OCI-M1 (cell line): ENCODE data around the gene CDK2AP2.
"Not testable (repeated sequence)": the region's sequence is repeated elsewhere in the genome, so short reads cannot be mapped to it uniquely, and the experiment has no call there.

Experiments used
- DNase-seq: peaks from one replicate; lab custom pipeline; 2025; lab: John Stamatoyannopoulos, UW

CDK2AP2 gene

DNA sequence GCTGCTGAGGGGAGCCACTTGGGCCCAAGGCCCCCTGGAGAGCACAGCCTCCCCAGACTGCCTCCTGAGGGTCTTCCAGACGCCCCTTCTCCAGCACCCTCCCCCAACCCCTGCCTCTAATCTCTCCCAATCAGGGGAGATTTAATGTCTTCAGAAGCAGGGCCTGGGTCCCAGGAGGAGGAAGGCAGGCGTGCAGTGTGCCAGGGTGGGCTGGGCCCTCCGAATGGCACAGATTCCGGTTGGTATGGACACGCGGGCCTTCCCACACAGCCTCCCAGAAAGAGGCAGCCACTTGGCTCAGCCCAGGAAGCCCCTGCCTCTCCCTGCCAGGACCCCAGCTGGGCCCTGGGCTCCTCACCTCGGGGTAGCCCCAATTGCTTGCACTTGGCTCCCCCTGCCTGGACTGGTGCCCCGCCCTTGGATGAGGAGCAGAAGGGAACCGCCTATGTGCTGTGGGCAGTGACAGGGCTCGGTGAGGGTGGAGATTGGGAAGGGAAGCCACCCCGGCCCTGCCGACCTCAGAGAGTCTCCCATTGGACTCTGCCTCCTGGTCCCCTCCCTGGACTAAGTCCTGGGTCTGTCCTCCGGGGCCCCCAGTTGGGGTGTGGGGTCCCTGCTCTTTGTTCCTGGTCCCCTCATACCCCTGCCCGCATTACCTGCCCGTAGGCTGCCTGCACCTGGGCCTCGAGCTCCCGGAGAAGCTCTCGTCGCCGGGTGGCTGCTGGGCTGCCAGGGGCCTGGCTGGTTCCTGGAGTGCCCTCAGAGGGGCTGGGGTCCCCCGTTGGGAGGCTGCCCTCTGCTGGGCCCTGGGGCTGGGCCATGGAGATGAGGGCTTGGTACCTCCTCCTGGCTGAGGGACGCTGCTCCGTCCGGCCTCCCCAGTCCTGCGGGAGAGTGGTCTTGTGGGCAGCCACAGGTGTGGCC, 15.9 kb upstream of the CDK2AP2 start:
- no peak for DNase-seq

DNA sequence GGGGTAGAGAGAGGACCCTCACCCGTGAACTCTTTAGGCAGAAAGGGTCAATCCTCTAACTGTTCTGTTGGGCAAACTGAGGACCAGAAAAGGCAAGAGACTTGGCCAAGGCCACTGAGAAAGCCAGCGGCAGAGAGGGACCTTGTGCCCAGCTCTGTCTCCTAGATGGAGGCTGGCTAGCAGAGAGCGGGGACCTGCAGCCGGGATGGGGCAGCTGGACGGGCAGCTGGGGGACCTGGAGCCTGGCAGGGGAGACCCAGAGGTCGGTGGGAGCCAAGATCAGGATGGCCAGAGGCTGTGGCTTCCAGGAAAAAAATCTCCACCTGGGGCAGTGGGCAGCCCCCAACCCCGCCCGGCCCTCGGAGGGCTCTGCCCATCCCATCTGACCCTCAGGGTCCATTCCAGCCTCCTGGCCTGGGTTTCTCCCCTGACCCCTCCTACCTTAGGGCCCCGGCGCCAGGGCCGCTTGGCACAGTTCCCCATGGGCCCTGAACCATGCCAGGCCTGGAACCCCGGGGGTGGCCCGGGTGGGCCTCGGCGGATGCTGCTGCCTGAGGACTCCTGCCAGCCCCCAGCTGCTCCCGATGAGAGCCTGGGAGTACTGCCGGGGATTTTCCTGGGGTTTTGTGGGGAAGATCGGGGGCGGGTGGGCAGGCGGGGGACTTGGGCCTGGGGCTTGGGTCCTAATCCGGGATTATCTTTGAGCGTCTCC, 15.0 kb upstream of the CDK2AP2 start, which contains the start of gene CABP2:
Gene CABP2 (minus strand): TSS at position 603 of the 712 bp plus-strand sequence. CDS start 120 bp downstream, at position 483.
- no peak for DNase-seq

DNA sequence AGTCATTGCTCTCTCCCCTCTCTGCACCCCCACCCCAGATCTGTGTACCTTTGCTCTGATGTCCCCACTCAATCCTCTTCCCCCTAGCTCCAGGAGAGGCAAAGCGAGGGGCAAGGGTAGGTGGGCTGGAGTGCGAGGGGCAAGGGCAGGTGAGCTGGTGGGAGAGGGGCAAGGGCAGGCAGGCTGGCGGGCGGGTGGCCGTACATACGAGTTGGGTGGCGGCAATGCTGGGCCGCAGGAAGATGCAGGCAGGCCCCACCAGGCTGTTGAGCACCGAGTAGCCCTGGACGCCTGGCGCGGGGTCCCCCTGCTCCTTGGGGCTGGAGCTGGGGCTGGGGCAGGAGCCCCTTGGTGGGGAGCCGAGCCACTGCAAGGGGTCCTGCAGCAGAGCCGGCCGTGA, 14.4 kb upstream of the CDK2AP2 start:
- no peak for DNase-seq

DNA sequence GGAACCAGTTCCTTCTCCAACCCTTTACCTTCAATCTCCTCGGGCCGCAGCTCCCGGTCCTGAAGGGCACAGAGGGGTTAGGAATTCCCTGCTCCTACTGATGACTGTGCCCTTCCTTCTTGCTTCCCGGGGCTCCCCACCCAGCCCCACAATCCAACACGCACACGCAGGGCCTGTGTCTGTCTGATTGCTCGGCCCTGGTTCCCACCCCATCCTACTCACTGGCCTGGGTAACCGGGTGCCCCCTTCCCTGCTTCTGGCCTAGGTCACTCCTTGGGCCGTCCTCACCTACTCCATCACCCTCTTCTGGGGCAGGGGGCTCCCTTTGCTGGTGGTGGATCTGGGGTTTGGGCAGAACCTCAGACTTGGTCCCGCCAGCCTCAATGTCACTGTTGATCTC, 14.0 kb upstream of the CDK2AP2 start:
- DNase-seq = no peak

DNA sequence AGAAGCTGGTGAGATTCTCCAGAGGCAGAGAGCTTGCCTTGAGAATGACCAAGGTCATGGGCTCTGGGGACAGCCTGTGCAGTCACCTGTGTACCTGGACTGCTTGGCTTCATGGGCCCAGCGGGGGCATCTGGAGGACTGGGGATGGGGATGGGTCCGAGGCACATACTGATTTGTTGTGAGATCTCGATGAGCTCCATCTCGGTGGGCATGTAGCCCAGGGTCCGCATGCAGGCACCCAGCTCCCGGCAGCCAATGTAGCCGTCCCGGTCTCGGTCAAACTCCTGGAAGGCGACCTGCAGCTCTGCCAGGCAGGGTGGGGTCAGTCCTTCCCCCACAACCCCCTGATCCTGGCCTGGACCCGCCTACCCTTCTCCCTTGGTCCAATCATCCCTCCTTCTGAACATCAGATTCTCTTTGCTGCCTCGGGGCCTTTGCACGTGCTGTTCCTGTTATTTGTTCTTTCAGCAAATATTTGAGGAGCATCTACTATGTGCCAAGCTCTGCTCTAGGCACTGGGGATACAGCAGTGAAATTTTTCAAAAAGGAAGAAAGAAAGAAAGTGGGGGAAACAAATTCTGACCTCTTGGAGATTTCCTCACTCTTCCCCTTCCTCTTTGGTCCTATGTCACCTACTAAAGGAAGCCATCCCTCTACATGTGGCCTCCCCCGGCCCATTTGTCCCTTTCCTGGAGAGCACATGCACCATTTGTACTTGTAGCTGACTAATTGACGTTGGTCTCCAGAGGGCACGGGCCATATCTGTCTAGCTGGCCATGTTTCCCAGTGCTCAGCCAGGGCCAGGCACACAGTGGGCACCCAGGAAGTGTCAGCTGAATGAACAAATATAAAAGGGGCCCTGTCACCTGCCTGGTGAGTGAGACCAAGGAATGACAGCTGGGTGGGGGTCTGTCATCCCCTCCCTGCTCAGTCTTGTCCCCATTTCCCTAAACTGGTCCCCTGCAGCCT, 13.2 kb upstream of the CDK2AP2 start:
- DNase-seq = no peak

DNA sequence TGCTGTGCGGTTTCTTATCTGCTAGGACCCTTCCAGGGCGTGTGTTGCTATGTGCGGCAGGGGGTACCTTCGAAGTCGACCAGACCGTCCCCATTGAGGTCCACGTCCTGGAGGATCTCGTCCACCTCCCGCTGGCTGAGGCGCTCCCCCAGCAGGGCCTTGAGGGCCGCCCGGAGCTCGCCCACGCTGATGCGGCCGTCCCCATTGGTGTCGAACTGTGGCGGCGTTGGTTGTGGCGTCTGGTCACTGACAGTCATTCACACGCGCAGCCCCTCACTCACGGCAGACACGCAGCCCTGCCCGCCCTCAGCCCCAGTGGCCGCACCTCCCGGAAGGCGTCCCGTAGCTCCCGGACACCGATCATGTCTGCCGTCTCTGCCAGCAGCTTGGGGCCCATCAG, 11.8 kb upstream of the CDK2AP2 start:
- DNase-seq = no peak

DNA sequence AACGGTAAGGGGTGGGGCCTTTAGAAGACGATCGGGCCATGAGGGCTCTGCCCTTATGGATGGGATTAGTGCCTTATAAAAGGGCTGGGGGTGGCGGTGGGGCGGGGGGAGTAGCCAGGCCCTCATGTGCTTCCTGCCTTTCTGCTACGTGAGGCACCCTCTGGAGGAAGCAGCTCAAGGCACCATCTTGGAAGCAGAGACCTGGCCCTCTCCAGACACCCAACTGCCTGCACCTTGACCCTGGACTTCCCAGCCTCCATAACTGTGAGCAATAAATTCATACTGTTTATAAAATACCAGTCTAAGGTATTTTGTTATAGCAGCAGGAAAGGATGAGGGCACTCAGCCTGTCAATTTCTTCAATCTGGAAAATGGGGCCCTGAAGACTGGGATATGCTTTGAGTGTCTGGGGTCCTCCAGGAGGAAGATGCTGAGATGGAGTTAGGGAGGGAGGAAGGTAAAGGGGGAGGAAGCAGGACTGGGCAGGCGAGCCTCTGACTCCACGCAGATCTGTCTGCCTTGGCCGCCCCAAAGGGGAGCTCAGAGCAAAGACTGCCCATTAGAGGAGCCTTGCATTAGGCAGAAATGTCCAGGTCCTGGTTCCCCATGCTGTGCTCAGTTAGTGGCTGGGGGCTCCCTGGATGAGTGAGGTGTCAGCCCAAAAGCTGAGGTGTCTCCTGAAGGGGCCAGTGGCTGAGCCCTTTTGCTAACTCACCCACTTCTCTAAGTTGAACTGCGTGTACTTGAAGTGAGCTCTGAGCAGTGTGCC, 10.0 kb upstream of the CDK2AP2 start:
- no peak for DNase-seq

DNA sequence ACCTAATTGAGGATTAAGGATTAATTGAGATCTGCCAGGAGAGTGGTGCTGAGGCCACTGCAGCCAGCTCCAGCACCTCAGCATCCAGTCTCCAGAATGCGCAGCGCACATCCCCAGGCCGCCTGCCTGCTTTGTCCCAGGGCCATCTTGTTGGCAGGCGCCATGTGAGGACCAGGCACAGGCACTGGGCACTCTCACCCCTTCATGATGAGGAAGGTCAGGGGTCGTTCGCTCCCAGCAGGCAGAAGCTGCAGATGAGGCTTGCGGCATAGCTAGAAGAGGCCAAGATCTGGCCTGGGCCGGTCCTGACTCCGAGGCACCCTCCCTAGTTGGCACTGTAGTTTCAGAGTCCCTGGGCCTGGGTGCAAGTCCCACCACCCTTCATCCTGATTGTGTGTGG, 8.8 kb upstream of the CDK2AP2 start:
- DNase-seq = no peak

DNA sequence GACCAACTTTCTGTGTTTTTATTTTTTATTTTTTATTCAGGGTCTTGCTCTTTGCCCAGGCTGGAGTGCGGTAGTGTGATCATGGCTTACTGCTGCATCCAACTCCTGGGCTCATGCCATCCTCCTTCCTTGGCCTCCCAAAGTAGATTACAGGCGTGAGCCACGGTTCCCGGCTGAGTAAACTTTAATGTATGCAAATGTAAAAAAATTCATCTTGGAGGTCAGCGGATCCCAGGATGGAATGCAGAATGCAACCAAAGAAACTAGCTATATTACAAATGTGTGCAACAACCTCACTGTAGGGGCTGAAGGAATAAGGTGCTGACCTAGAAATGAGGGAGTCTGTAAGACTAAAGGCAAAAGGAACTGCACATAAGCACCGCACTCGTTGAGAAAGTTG, 6.2 kb upstream of the CDK2AP2 start:
- no peak for DNase-seq

DNA sequence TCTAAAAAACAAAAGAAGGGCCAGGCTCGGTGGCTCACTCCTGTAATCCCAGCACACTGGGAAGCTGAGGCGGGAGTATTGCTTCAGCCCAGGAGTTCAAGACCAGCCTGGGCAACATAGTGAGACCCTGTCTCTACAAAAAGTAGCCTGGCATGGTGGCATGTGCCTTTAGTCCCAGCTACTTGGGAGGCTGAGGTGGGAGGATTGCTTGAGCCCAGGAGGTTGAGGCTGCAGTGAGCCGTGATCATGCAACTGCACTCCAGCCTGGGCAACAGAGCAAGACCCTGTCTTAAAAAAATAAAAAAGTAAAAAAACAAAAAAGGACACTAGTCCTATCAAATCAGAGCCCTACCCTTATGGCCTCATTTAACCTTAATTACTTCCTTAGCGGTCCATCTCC, 3.6 kb upstream of the CDK2AP2 start:
- not testable (repeated sequence) for DNase-seq

DNA sequence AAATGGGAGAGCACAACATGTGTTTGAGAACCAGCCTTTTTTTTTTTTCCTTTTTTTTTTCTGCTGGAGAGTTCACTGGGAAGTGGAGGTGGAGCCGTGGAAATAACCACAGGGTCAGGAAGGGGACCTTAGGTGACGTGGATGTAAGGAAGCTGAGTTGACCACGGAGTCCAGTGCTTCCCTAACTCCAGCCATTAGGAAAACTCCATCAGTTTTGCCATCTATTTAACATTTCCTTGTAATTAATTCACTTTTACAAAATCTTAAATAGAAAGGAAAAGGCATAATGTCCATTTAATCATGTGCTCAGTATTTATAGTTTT, 2.0 kb upstream of the CDK2AP2 start:
- DNase-seq = no peak

DNA sequence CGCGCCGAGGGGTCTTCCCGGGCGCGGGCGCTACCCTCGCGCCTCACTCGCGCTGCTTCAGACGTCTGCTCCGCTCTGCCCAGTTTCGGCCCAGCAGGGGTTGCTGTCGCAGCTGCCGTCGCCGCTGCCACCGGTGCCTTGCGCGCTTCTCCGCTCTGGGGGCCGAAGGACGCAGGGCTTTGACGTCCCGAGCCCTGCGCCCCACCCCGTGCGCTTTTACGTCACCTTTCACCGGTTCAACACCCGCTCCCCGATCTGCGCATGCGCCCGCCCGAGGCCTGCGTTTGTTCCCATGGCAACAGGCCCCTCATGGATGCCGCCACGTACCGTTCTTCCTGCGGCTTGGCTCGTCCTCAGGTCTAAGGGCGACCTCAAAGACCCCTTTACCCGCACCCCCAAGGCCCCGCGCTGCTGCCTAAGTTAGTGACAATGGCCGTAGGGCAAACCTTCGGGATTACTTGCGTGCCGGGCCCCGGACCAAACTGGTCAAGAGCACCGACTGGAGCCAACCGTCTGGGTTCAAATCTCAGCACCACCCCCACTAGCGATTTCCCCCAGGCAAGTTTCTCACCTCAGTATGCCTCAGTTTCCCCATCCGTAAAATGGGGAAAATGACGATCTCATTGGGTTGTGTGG, 642 bp upstream of the CDK2AP2 start:
- DNase-seq = peak; percentile 96

DNA sequence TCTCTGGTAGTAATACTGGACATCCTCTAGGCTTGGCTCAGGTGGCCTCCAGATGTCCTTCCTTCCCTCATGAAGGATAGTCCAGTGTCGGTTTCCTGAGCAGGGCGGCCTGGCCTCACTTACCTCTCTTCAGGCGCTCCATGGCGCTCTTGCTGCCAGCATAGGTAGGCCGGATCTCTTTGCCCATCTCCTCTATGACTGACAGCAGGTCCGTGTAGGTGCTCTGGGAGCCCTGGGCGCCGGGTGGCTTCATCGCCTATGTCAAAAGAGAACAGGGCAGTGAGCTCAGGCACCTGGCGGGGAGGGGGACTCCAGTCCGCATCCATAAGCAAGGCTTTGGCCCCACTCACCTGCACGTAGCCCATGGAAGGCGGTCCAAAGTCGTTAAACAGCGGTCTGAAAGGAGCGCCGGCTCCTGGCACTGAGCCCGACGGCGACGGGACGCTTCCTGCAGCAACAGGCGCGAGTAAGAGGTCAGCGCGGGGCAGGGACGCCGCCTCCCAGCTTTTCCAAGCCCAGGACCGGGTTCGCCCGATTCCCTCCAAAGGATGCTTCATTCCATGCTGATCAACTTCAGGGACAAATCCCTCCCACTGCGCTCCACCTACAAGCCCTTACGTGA, 609 bp downstream of the CDK2AP2 start:
- no peak for DNase-seq

DNA sequence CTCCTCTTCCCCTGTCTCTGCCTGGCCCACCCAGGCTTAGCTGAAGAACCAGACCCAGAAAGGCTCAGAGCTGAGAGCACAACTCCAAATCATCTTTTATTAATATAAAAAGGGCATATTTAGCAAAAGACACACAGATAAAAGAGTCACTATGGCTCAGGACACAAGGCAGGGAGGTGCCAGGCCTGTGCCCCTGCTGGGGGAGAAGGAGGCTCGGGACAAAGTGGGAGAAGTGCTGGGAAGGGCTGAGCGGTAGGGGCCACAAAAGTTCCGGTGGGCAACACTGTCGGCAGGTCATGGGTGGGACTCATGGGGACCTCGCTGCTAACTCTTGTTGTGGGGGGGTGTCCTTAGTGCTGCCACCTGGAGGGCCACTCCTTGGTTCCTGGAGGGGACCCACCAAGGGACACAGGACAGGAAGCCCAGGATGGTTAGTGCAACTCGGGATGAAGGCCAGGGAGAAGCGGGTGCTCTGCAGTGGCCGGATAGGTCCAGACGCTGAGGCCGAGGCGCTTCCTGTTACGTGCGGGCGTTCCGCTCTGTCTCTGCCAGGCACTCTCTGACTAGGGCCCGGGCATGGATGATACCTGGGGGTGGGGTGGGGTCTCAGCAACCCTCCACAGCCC, 1.4 kb downstream of the CDK2AP2 start:
- no peak for DNase-seq

DNA sequence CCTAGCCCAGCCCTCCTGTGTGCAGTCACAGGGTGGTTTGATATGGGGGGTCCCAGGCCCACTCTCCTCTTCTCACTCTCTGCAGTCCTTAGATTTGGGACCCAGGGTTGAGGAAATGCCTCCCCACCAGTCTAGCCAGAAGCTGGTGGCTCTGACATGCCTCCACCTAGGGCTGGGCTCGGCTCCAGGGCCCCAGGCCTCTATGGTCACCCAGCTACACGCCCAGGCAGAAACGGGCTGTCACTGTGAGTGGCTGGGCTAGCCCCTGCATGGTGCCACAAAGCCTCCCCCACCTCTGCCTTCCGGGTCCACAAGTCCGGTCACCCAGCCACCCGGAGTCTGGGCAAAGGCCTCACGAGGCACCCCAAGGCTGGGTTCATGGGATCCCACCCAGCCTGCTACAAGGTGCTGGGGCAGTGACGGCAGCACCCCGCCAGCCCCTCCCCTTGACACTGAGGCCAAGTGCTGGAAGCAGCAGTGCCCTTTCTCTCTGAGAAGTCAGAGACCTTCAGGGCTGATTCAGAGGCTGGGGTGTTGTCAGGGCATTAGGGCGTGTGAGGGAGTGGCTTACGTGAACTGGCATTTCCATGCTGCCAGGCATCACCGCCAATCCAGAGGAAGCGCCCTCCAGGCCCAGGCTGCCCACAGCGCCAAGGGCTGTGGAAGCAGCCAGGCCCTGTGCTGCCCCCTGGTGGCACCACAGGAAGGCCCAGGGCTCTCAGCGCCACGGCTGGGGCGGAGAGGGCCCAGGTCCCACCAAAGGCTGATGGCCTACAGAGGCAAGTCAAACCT, 2.2 kb downstream of the CDK2AP2 start:
- DNase-seq = peak; percentile 91

DNA sequence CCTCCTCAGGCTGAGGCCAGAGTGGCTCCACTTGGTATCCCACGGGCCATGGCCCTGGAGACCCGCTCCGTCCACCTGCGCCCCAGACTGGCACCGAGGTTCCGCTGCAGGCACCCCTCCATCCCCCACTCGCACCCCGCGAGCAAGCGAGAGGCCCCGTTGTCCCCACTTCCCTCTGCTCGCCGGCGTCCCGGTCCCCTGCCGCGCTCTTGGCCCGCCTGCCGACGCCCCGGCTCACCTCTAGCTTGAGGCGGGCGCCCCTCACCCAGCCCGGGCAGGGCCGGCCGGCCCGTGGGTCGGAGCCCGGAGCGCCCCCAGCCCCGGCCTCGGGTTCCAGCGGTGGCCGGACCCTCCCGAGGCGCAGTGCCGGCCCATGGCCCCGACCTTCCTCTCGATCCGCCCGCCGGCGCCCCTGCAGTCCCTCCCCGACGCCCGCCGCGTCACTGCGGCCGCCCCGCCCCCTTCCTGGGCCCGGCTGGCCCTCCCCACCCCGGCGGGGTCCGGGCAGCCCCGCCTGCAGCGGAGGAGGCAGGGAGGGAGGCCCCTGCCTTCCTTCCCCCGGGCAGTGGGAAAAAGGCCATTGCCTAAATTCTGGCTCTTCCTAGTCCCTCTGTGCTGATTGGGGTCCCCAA, 2.9 kb downstream of the CDK2AP2 start, which contains the start of gene PITPNM1:
Gene PITPNM1 (minus strand): TSS at position 414 of the 632 bp plus-strand sequence. CDS start 1,183 bp downstream, outside the sequence.
- peak; percentile 79 for DNase-seq

DNA sequence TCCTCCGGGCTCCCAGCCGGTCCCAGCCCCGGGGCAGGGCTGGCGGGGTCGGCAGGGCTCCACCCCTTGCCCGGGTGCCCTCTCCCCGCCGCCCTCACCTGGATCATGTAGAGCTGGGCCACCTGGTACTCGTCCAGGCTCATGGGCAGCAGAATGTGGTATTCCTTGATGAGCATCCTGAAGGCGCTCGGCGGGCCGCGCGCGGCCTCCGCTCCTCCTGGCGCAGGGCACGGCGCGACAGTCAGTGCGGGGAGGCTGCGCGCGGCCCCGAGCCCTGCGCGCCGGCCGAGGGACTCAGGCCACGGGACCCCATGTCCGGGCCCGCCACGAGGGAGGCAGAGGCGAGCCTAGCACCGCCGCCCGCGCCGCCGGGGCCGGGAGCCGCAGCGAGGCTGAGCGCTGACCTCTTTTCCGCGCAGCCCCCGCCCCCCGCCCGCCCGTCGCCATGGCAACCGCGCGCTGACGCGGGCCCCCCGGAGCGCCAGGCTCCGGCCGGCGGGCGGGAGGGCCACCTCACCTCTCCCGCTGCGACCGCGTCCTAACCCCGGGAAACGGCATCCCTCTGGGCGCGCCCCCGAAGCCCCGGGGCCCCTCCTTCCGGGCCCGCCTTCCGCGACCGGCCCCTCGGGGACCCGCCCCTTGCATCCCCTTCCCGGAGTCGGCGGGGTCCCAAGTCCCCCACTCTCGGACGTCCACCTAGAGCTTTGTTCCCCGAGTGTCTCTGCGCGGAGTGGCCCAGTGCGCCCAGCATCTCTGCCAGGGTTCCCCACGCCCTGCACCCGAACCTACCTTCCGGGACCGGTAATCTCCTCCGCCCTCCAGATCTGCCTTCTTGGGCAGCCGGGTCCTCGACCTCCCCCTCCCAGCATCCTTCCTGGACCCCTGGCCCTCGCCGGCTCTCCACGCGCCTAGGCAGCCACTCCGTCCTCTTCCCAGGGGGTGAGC, 3.7 kb downstream of the CDK2AP2 start:
- DNase-seq = no peak
